Effector memory CD4-positive, alpha-beta T cell (primary cell): ENCODE data around the gene DEPDC5.

Experiments
- DNase-seq, 3 donors: peaks; one replicate each; pipeline ENCODE4 v3.0.0-alpha.2; 2020
- H3K27ac ChIP-seq: 2 replicates; pipeline ENCODE4 v1.7.0; 2013; ENCODE audit warnings: mild to moderate bottlenecking, low read length, moderate library complexity; ENCODE audit not compliant: insufficient read depth, poor library complexity, severe bottlenecking
- H3K27me3 ChIP-seq: replicated peaks from 2 replicates; pipeline ENCODE4 v1.7.0; 2013; ENCODE audit warnings: mild to moderate bottlenecking, low read length; ENCODE audit not compliant: insufficient read depth, control insufficient read depth, poor library complexity, severe bottlenecking
- H3K36me3 ChIP-seq: 2 replicates; pipeline ENCODE4 v1.7.0; 2013; ENCODE audit warnings: mild to moderate bottlenecking, low read length, moderate library complexity; ENCODE audit not compliant: control insufficient read depth, insufficient read depth
- H3K4me1 ChIP-seq: 2 replicates; pipeline ENCODE4 v1.7.0; 2013; ENCODE audit warnings: low read length, mild to moderate bottlenecking; ENCODE audit not compliant: control insufficient read depth, insufficient read depth, poor library complexity, severe bottlenecking
- H3K4me3 ChIP-seq: 2 replicates; pipeline ENCODE4 v1.7.0; 2013; ENCODE audit warnings: low read length, low read depth, mild to moderate bottlenecking; ENCODE audit not compliant: insufficient read depth, poor library complexity, severe bottlenecking
- H3K9me3 ChIP-seq: 2 replicates; pipeline ENCODE4 v1.7.0; 2013; ENCODE audit warnings: mild to moderate bottlenecking, low read length, moderate library complexity; ENCODE audit not compliant: control insufficient read depth

The DEPDC5 gene

DNA sequence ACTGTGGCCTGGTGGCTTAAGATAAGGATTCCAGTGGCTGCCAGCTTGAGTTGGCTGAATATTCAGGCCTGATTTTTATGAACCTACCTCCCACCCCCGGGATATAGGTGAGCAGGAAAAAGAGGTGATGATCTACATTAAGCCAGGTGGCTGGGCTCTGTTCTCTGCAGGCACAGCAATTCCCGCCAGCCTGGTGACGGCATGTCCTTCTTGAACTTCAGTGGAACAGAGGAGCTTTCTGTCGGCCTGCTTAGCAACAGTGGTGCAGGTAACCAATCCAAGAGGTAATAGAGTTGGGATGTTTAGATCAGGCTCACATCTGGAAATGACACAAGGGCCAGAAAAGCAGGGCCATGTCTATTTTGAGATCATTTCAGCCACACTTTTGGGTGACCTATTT, 68.7 kb downstream of the DEPDC5 start:
- no peaks in the 10 kb centered on the region for H3K9me3 ChIP-seq
- H3K27ac ChIP-seq, result no peak overlapping the region
- H3K4me1 ChIP-seq, result no peaks in the 10 kb centered on the region
- H3K27me3 ChIP-seq, result no peaks in the 10 kb centered on the region
- H3K4me3 ChIP-seq, result no peak overlapping the region
- no peak for DNase-seq
- peaks cover 43% of the 10 kb centered on the region for H3K36me3 ChIP-seq

DNA sequence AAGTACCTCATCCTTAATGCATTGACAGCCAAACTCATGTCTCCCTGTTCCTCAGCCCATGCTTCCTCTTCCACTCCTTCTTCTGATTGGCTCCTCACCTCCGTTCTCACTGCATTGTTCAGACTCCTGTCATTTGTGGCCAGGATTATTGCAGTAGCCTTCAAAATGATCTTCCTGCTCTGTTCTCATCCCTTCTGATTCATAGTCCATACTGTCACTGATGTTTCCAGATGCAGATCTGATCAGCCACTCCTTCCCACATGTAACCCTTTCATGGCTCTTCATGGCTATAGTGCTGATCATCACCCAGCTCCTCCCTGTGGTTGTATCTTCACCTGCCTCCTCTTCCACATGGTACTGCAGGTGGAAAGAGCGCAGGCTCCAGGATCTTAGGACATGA, 71.7 kb downstream of the DEPDC5 start:
- no peaks in the 10 kb centered on the region for H3K27me3 ChIP-seq
- H3K27ac ChIP-seq, result no peak overlapping the region
- no peak overlapping the region for H3K4me3 ChIP-seq

DNA sequence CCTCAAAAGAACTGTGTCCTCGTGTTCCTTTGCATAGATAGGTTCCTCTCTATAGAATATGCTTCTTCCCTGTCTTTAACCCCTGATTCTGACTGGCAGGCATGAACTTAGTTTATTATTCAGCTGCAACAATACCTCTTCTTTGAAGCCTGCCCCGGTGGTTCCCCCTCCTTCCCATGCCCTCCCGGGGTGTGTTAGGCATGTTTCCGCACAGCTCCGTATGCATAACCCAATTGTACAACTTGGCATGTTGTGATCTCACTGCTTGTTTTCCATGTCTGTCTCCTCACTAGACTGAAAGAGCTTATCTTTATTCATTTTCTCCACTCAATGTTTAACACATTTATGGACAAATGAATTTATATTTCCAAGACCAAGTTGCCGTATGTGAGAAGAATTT, 72.6 kb downstream of the DEPDC5 start:
- no peak overlapping the region for H3K27ac ChIP-seq

More for the DNA sequence above, 71.7 kb downstream of the DEPDC5 start:
- H3K4me1 ChIP-seq, result no peaks in the 10 kb centered on the region
- no peaks in the 10 kb centered on the region for H3K9me3 ChIP-seq
- no peak for DNase-seq
- peaks cover 24% of the 10 kb centered on the region for H3K36me3 ChIP-seq

DNA sequence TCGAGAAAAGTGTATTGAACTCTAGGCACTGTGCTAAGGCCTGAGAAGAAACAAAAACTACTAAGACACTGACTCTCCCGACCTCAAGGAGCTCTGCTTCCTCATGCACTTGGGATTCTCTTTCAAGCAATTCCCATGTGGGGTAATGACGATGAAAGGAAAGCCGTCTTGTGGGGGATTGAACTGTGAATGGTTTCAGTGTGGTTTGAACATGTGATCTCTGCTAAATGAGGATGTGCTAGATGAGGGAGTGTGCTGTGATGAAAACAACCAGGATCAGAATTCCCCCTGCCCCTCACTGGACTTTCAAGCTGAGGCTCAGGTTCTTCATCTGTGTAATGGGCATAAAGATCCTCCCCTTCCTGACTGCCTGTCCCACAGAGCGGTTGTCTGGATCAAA, 74.9 kb downstream of the DEPDC5 start:
- Histone ChIP-seq H3K9me3 (no peaks in the 10 kb centered on the region), H3K36me3 (peaks cover 4% of the 10 kb centered on the region), H3K27ac (no peak overlapping the region)

More for the DNA sequence above, 72.6 kb downstream of the DEPDC5 start:
- peaks cover 15% of the 10 kb centered on the region for H3K36me3 ChIP-seq
- no peaks in the 10 kb centered on the region for H3K4me1 ChIP-seq
- no peak overlapping the region for H3K4me3 ChIP-seq
- no peaks in the 10 kb centered on the region for H3K27me3 ChIP-seq
- no peaks in the 10 kb centered on the region for H3K9me3 ChIP-seq
- no peak for DNase-seq

DNA sequence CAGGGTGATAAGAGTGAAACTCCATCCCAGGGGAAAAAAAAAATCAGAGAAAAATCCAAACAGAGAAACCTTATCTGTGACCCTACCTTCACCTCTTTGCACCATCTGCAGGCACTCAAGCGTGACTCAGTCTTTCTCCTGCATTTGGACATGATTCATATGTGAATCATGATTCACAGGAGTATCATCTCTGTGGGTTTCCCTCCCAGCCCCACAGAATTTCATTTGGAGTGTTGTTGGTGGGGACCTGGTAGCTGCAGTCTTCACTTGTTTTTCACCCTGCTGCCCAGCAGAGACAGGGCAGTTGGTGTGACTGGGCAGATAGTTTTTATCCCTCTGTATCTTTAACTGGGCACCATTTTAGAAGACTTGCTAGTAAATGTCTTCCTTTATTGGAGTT, 75.7 kb downstream of the DEPDC5 start:
- Histone ChIP-seq H3K27me3 (no peaks in the 10 kb centered on the region), H3K27ac (no peak overlapping the region), H3K36me3 (peaks cover 3% of the 10 kb centered on the region), H3K4me3 (no peak overlapping the region), H3K4me1 (no peaks in the 10 kb centered on the region), H3K9me3 (no peaks in the 10 kb centered on the region)
- DNase-seq, result no peak

More for the DNA sequence above, 74.9 kb downstream of the DEPDC5 start:
- no peaks in the 10 kb centered on the region for H3K27me3 ChIP-seq
- no peaks in the 10 kb centered on the region for H3K4me1 ChIP-seq
- no peak for DNase-seq
- H3K4me3 ChIP-seq, result no peak overlapping the region

- H3K9me3 ChIP-seq, result no peaks in the 10 kb centered on the region
- peaks cover 3% of the 10 kb centered on the region for H3K36me3 ChIP-seq
- H3K27ac ChIP-seq, result no peak overlapping the region
- H3K27me3 ChIP-seq, result no peaks in the 10 kb centered on the region
- DNase-seq, result no peak
- no peak overlapping the region for H3K4me3 ChIP-seq
- H3K4me1 ChIP-seq, result no peaks in the 10 kb centered on the region
Observed at GRCh38 chr22:31830721-31831070, 76.9 kb downstream of the DEPDC5 start.

- Histone ChIP-seq H3K9me3 (no peaks in the 10 kb centered on the region), H3K27ac (no peak overlapping the region), H3K36me3 (peaks cover 14% of the 10 kb centered on the region), H3K4me3 (no peak overlapping the region), H3K4me1 (no peaks in the 10 kb centered on the region), H3K27me3 (no peaks in the 10 kb centered on the region)
- DNase-seq, result no peak
Observed at GRCh38 chr22:31833930-31834329, 80.1 kb downstream of the DEPDC5 start.

- peaks cover 14% of the 10 kb centered on the region for H3K36me3 ChIP-seq
- H3K27me3 ChIP-seq, result no peaks in the 10 kb centered on the region
- H3K4me3 ChIP-seq, result no peak overlapping the region
- no peak for DNase-seq
- no peak overlapping the region for H3K27ac ChIP-seq
- H3K9me3 ChIP-seq, result no peaks in the 10 kb centered on the region
- no peaks in the 10 kb centered on the region for H3K4me1 ChIP-seq
Observed at GRCh38 chr22:31836010-31836409, 82.2 kb downstream of the DEPDC5 start.

DNA sequence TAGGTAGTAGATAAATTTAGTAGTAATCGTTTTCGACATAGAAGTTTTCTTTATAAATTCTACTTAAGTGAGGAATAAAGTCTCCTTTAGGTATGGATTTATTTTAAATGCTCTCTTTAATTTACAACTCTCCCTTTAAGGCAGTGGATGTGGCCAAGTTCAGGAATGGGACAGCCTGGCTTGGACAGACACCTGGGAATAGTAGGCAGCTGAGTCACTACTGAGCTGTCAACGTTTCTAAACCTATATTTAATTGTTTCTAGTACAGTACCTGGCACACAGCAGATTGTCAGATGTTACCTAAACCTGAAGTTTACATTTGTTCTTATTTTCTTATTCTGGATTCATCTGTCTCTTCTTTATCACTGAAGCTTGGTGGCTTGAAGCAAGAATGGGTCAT, 85.1 kb downstream of the DEPDC5 start:
- no peak for DNase-seq
- Histone ChIP-seq H3K4me3 (no peak overlapping the region), H3K4me1 (no peaks in the 10 kb centered on the region), H3K9me3 (no peaks in the 10 kb centered on the region), H3K36me3 (peaks cover 23% of the 10 kb centered on the region), H3K27me3 (no peaks in the 10 kb centered on the region), H3K27ac (no peak overlapping the region)

GRCh38 chr22:31839986-31840385, 86.2 kb downstream of the DEPDC5 start:
- no peak for DNase-seq
- Histone ChIP-seq H3K4me1 (no peaks in the 10 kb centered on the region), H3K36me3 (peaks cover 29% of the 10 kb centered on the region)

GRCh38 chr22:31840585-31840984, 86.8 kb downstream of the DEPDC5 start:
- H3K9me3 ChIP-seq, result no peaks in the 10 kb centered on the region
- H3K27ac ChIP-seq, result no peak overlapping the region
- H3K4me3 ChIP-seq, result no peak overlapping the region
- DNase-seq, result no peak
- peaks cover 35% of the 10 kb centered on the region for H3K36me3 ChIP-seq
- no peaks in the 10 kb centered on the region for H3K27me3 ChIP-seq
- H3K4me1 ChIP-seq, result no peaks in the 10 kb centered on the region

More at GRCh38 chr22:31839986-31840385, 86.2 kb downstream of the DEPDC5 start:
- no peaks in the 10 kb centered on the region for H3K9me3 ChIP-seq
- no peak overlapping the region for H3K27ac ChIP-seq
- H3K27me3 ChIP-seq, result no peaks in the 10 kb centered on the region
- no peak overlapping the region for H3K4me3 ChIP-seq
